ENCODE data around the gene RIOK1. TPM values are rescaled to one million over a fixed set of nuclear protein-coding genes. Genes with fewer than 3 reads are reported as not detected.

The RIOK1 gene
- total and polyA plus RNA-seq, 2 of the 13 experiments (the other 11 are each of a cell fraction or from before 2014, with no cell fraction given), result 9.4 to 37.8 TPM

DNA sequence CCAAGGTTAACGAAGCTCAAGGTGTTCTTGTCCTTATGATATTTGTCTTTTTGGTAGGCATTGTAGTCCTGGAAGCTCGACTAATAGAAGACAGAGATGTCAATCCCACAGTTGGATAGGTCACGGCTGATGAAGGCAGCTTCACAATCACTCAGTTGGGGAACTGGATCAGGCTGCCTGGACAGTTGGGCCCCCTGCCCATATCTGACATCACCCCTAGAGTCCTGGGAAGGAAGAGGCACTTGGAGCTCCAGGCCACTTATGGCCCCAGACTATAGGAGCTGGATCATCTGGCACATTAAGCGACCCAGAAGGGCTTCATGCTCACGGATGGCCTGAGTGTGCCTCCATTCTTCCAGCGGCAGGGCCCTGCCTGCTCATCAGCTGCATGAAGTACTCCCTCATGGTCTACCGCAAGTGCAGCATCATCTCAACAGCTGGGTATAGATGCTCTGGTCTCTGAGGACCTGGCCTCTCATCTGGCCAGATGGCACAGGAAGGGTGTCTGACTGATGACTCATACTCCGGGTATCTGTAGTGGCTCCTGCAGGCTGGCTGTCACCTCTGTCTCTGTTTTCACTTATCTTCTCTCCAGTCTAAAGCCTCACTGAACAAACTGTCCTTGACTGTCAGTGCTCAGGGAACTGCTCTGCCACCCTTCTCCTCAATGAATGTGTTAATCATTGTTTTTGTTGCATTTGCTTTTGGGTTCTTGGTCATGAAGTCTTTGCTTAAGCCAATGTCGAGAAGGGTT, 47.4 kb upstream of the RIOK1 start (continued):
- TF ChIP-seq ATF4 (CRISPR knock-in tag; IDR thresholded peaks at IDR 0.05) (peak in 1 of 2 experiments; percentile 44; a peak in 1 of 4 replicates), NFYC (CRISPR knock-in tag; IDR thresholded peaks at IDR 0.05) (no peak), NFIB (CRISPR knock-in tag; IDR thresholded peaks at IDR 0.05; ENCODE audit: borderline replicate concordance) (no peak), IKZF5 (CRISPR knock-in tag; IDR thresholded peaks at IDR 0.05) (peak; percentile 83), MXI1 (IDR thresholded peaks at IDR 0.05; ENCODE audit: borderline replicate concordance, low read depth, low read length) (0 out of 3 replicates have a peak, but pooled peaks have one; percentile 38), MED8 (CRISPR knock-in tag; IDR thresholded peaks at IDR 0.05; ENCODE audit: insufficient replicate concordance) (no peak), ZNF431 (CRISPR knock-in tag; IDR thresholded peaks at IDR 0.05; ENCODE audit: borderline replicate concordance, low read depth) (peak; percentile 63; the same call in 1 of the 2 replicates), ZMYM3 (CRISPR knock-in tag; IDR thresholded peaks at IDR 0.05) (peak; percentile 39; the same call in 1 of the 2 replicates), NR2C2 (CRISPR knock-in tag; IDR thresholded peaks at IDR 0.05; ENCODE audit: borderline replicate concordance) (no peak), EP300 (IDR thresholded peaks at IDR 0.05; ENCODE audit: low read depth in 2 of 2, low read length in 2 of 2) (peak in 1 of 2 experiments; percentile 46; a peak in 1 of 4 replicates), EP300 (CRISPR knock-in tag; IDR thresholded peaks at IDR 0.05; ENCODE audit: borderline replicate concordance) (peak; percentile 23; the same call in 1 of the 2 replicates), ZNF710 (CRISPR knock-in tag; IDR thresholded peaks at IDR 0.05; ENCODE audit: borderline replicate concordance) (0 out of 2 replicates have a peak, but pooled peaks have one; percentile 27), ZNF883 (CRISPR knock-in tag; IDR thresholded peaks at IDR 0.05; ENCODE audit: not compliant biosample characterization) (no peak), ZNF605 (CRISPR knock-in tag; IDR thresholded peaks at IDR 0.05) (peak; percentile 51; the same call in 1 of the 2 replicates), ZNF510 (CRISPR knock-in tag; IDR thresholded peaks at IDR 0.05; ENCODE audit: low read depth) (no peak), TSC22D2 (CRISPR knock-in tag; IDR thresholded peaks at IDR 0.05; ENCODE audit: borderline replicate concordance) (no peak), ASH2L (IDR thresholded peaks at IDR 0.05; ENCODE audit: insufficient read length, low read depth, low read length) (no peak)
- TF ChIP-seq, protein P1, sequence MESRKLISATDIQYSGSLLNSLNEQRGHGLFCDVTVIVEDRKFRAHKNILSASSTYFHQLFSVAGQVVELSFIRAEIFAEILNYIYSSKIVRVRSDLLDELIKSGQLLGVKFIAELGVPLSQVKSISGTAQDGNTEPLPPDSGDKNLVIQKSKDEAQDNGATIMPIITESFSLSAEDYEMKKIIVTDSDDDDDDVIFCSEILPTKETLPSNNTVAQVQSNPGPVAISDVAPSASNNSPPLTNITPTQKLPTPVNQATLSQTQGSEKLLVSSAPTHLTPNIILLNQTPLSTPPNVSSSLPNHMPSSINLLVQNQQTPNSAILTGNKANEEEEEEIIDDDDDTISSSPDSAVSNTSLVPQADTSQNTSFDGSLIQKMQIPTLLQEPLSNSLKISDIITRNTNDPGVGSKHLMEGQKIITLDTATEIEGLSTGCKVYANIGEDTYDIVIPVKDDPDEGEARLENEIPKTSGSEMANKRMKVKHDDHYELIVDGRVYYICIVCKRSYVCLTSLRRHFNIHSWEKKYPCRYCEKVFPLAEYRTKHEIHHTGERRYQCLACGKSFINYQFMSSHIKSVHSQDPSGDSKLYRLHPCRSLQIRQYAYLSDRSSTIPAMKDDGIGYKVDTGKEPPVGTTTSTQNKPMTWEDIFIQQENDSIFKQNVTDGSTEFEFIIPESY (CRISPR knock-in tag; IDR thresholded peaks at IDR 0.05), result peak; percentile 55; the same call in 1 of the 2 replicates

Data from HepG2 (cell line).